HepG2 (cell line): ENCODE results near the gene NSL1. TPM values are rescaled to one million over a fixed set of nuclear protein-coding genes. Genes with fewer than 3 reads are reported as not detected.

Experiments used
- ATAC-seq: fragments of 200-7000 bp; cut with Tn5 transposase; 3 replicates; pipeline ENCODE4 v1.9.1; 2020; ENCODE audit warnings: mild to moderate bottlenecking, moderate library complexity
- BruUV-seq: library from RNA; stranded (reverse); fragments of 400-500 nt; replicated peaks from 2 replicates; lab custom pipeline; 2021; lab: Mats Ljungman, UMichigan
- CTCF ChIA-PET: fragments of 300-600 bp; formaldehyde crosslinking; extraction: SDS; loops from one replicate; lab custom pipeline; 2021; ENCODE audit warnings: low total read pairs, inconsistent platforms, low intra/inter-chr PET ratio; lab: Yijun Ruan, JAX
- POLR2A ChIA-PET: fragments of 350-600 bp; sonication (Branson Sonifier 250); formaldehyde crosslinking; loops from one replicate; lab custom pipeline; 2020; ENCODE audit warnings: antibody characterized with exemption, inconsistent platforms; lab: Yijun Ruan, JAX
- DNase-seq: peaks from one replicate; pipeline ENCODE4 v3.0.0-alpha.2; 2015; ENCODE audit warnings: low spot score
- FAIRE-seq: peaks from 3 replicates; lab custom pipeline; 2011; peaks lifted over from hg19 to GRCh38; lab: Jason Lieb, UNC
- H2AFZ ChIP-seq: one replicate; pipeline ENCODE4 v1.6.1; 2011; ENCODE audit warnings: low read length, inconsistent platforms
- H3K27ac ChIP-seq: fragments of 300-600 bp; 3 replicates; pipeline ENCODE4 v1.8.0; 2011; ENCODE audit warnings: mixed run types, mild to moderate bottlenecking, mixed read lengths, low read length, inconsistent platforms; ENCODE audit not compliant: insufficient read depth; ENCODE audit errors: extremely low read length
- H3K27me3 ChIP-seq, 2 experiments: fragments of 200-600 bp in 1 of 2; 2 replicates in 1 of 2; 3 replicates in 1 of 2; pipeline versions ENCODE4 v1.6.0 to v1.8.0; 2011; ENCODE audit warnings: low read length in 2 of 2, mild to moderate bottlenecking in 2 of 2, moderate library complexity in 2 of 2, inconsistent platforms in 1 of 2; ENCODE audit not compliant: insufficient read depth in 2 of 2, control insufficient read depth in 1 of 2
- H3K36me3 ChIP-seq, 2 experiments: fragments of 200-600 bp in 1 of 2; replicated peaks in 1 of 2; 2 replicates in 1 of 2; 3 replicates in 1 of 2; pipeline versions ENCODE4 v1.5.1 to v1.8.0; 2011; ENCODE audit warnings: low read length in 2 of 2, inconsistent platforms in 1 of 2; ENCODE audit not compliant: insufficient read depth in 2 of 2, control insufficient read depth in 1 of 2
- H3K4me1 ChIP-seq: 2 replicates; pipeline ENCODE4 v1.5.1; 2012; ENCODE audit warnings: low read length, inconsistent platforms; ENCODE audit not compliant: insufficient read depth
- H3K4me2 ChIP-seq: 2 replicates; pipeline ENCODE4 v1.6.0; 2011; ENCODE audit warnings: low read depth, low read length, inconsistent platforms
- H3K4me3 ChIP-seq, 3 experiments: fragments of 200-600 bp in 1 of 3; sonication (generic), shearing (Covaris generic) in 1 of 3; replicated peaks in 1 of 3; 2 replicates each; pipeline ENCODE4 v1.5.1; 2011 to 2016; ENCODE audit warnings: low read length in 3 of 3, inconsistent platforms in 2 of 3, low read depth in 2 of 3, mild to moderate bottlenecking in 2 of 3, control low read depth in 1 of 3, mixed read lengths in 1 of 3; ENCODE audit not compliant: insufficient read depth in 1 of 3
- H3K79me2 ChIP-seq: one replicate; pipeline ENCODE4 v1.6.1; 2011; ENCODE audit warnings: low read length, inconsistent platforms; ENCODE audit not compliant: insufficient read depth
- H3K9ac ChIP-seq: 2 replicates; pipeline ENCODE4 v1.6.0; 2011; ENCODE audit warnings: mild to moderate bottlenecking, low read depth, low read length, inconsistent platforms; ENCODE audit not compliant: insufficient read depth
- H3K9me3 ChIP-seq: 2 replicates; pipeline ENCODE4 v1.5.1; 2012; ENCODE audit warnings: mild to moderate bottlenecking, low read length
- H4K20me1 ChIP-seq: 2 replicates; pipeline ENCODE4 v1.6.0; 2011; ENCODE audit warnings: inconsistent platforms, mild to moderate bottlenecking, low read length, moderate library complexity; ENCODE audit not compliant: insufficient read depth
- ATF2 ChIP-seq: sonication (generic); formaldehyde crosslinking; IDR thresholded peaks from 2 replicates; pipeline ENCODE4 v1.4.0; 2020; ENCODE audit warnings: missing genetic modification reagents
- ATF7 ChIP-seq, 2 experiments: fragments of 450-650 bp in 1 of 2; sonication (generic) in 1 of 2; formaldehyde crosslinking in 1 of 2; IDR thresholded peaks; 2 replicates each; pipeline versions ENCODE4 v1.4.0 to v1.6.1; 2016 to 2020; ENCODE audit warnings: antibody characterized with exemption in 1 of 2, mild to moderate bottlenecking in 1 of 2, missing genetic modification reagents in 1 of 2
- DMAP1 ChIP-seq: IDR thresholded peaks from 2 replicates; pipeline ENCODE4 v1.6.1; 2016
- HNRNPL ChIP-seq: fragments of 200-400 bp; formaldehyde crosslinking; IDR thresholded peaks from 2 replicates; pipeline ENCODE4 v1.6.1; 2017; ENCODE audit warnings: mild to moderate bottlenecking, low read depth, low read length
- MAFF ChIP-seq: IDR thresholded peaks from 2 replicates; pipeline ENCODE4 v1.6.1; 2011; ENCODE audit warnings: low read depth, low read length, improper control_type of control experiment
- MAFK ChIP-seq, 2 experiments: IDR thresholded peaks in 1 of 2; conservative IDR thresholded peaks in 1 of 2; 2 replicates each; pipeline ENCODE4 v1.6.1; 2011; ENCODE audit warnings: improper control_type of control experiment in 2 of 2, low read length in 2 of 2
- MBNL3 ChIP-seq: fragments of 250-450 bp; sonication (Bioruptor Pico); conservative IDR thresholded peaks from 2 replicates; pipeline ENCODE4 v1.8.0; 2022; ENCODE audit warnings: mild to moderate bottlenecking, inconsistent platforms
- PITX1 ChIP-seq: sonication (generic); formaldehyde crosslinking; IDR thresholded peaks from 2 replicates; pipeline ENCODE4 v1.5.1; 2020; ENCODE audit warnings: mild to moderate bottlenecking, missing genetic modification reagents
- RBFOX2 ChIP-seq: fragments of 200-400 bp; formaldehyde crosslinking; IDR thresholded peaks from 2 replicates; pipeline ENCODE4 v1.6.1; 2017; ENCODE audit warnings: low read depth, mild to moderate bottlenecking, low read length
- RBM22 ChIP-seq: fragments of 200-400 bp; formaldehyde crosslinking; optimal IDR thresholded peaks from 2 replicates; pipeline ENCODE3; 2017; ENCODE audit warnings: mild to moderate bottlenecking, low read length, moderate library complexity
- SALL2 ChIP-seq: sonication (generic); formaldehyde crosslinking; IDR thresholded peaks from 2 replicates; pipeline ENCODE4 v1.8.1; 2023; ENCODE audit warnings: mild to moderate bottlenecking, missing genetic modification reagents, inconsistent platforms
- TEAD2 ChIP-seq: sonication (generic); formaldehyde crosslinking; IDR thresholded peaks from 2 replicates; pipeline ENCODE4 v1.9.0; 2021; ENCODE audit warnings: missing genetic modification reagents
- XRCC5 ChIP-seq: fragments of 200-400 bp; formaldehyde crosslinking; optimal IDR thresholded peaks from 2 replicates; pipeline ENCODE3; 2017; ENCODE audit warnings: mild to moderate bottlenecking, low read length
- ZFAT ChIP-seq: sonication (generic); formaldehyde crosslinking; conservative IDR thresholded peaks from 2 replicates; pipeline ENCODE4 v1.8.1; 2023; ENCODE audit warnings: missing genetic modification reagents, inconsistent platforms
- ZNF142 ChIP-seq: sonication (generic); formaldehyde crosslinking; IDR thresholded peaks from 2 replicates; pipeline ENCODE4 v1.4.0; 2020; ENCODE audit warnings: missing genetic modification reagents
- ZNF180 ChIP-seq: sonication (generic); formaldehyde crosslinking; IDR thresholded peaks from 2 replicates; pipeline ENCODE4 v1.4.0; 2020; ENCODE audit warnings: low read depth, missing genetic modification reagents, borderline replicate concordance
- ZNF441 ChIP-seq: sonication (generic); formaldehyde crosslinking; IDR thresholded peaks from 2 replicates; pipeline ENCODE4 v1.7.0; 2021; ENCODE audit warnings: missing genetic modification reagents, borderline replicate concordance
- in situ Hi-C: cut with HindIII; loops from 2 replicates; pipeline ENCODE4 v1.10.0; 2017; ENCODE audit warnings: low pct_unique_long_range_greater_than_20kb; ENCODE audit not compliant: extremely low pct_ligation_motif_present
- intact Hi-C: fragments of 100-400 bp; cut with micrococcal nuclease; formaldehyde crosslinking; loops from one replicate; pipeline ENCODE4 v1.10.0; 2022; ENCODE audit not compliant: unreplicated experiment
- polyA plus RNA-seq, 8 experiments: library from polyadenylated mRNA; depleted of rRNA in 3 of 8; stranded (reverse) in 7 of 8; unstranded in 1 of 8; fragments of >200 nt; fragmentation: Illumina TruSeq in 4 of 8; extraction: Trizol in 4 of 8; gene quantifications; 2 replicates each; pipeline versions ENCODE4 v1.2.1 to v1.2.3, GENCODE V29; 2011 to 2016; ENCODE audit warnings: low read depth in 4 of 8, missing spikeins in 1 of 8, mixed read lengths in 1 of 8; ENCODE audit not compliant: insufficient read depth in 1 of 8
- total RNA-seq, 5 experiments: library from RNA; depleted of rRNA; stranded (reverse); fragments of >200 nt; fragmentation: Illumina TruSeq; extraction: Trizol; gene quantifications; 2 replicates each; pipeline ENCODE4 v1.2.3, GENCODE V29; 2016; ENCODE audit warnings: low read depth in 1 of 5
- TF ChIP-seq, protein P1 (sequence below): sonication (generic); formaldehyde crosslinking; IDR thresholded peaks from 2 replicates; pipeline ENCODE4 v1.4.0; 2020; ENCODE audit warnings: mild to moderate bottlenecking, missing genetic modification reagents, borderline replicate concordance

NSL1 gene
- total and polyA plus RNA-seq, 2 of the 13 experiments (the other 11 are each of a cell fraction or from before 2014, with no cell fraction given), result 34.5 to 77.4 TPM

DNA sequence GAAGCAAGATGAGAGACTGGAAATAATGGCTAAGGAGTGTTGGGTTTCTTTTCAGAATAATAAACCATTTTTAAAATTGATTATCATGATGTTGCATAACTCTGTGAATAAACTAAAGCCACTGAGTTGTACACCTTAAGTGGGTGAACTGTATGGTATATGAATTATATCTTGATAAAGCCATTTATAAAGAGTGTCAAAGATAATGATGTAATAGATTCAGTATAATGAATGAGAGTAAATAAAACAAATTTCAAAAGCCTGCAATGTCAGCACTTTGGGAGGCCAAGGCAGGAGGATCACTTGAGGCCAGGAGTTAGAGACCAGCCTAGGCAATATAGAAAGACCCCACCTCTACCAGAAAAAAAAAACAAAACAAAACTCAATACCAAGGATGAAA is 16.3 kb downstream of the NSL1 start:
- Histone ChIP-seq H3K27ac (no peak overlapping the region), H3K27me3 (no peaks in the 10 kb centered on the region)
- in situ Hi-C loops, result no loop called here
- peak; percentile 42 to 64; a peak in 3 of 4 replicates for TF ChIP-seq MAFK (conservative IDR thresholded peaks at IDR 0.05 in 1 of 2, IDR thresholded peaks at IDR 0.05 in 1 of 2; ENCODE audit: low read length in 2 of 2)
- TF ChIP-seq ATF2 (CRISPR knock-in tag), result no peak
- TF ChIP-seq SALL2 (CRISPR knock-in tag), result no peak
- TF ChIP-seq PITX1 (CRISPR knock-in tag), result no peak
- TF ChIP-seq ZNF180 (CRISPR knock-in tag), result no peak
- no peak for TF ChIP-seq ZNF441
- TF ChIP-seq TEAD2 (CRISPR knock-in tag), result no peak
- TF ChIP-seq ZFAT (CRISPR knock-in tag), result no peak
- TF ChIP-seq DMAP1 (CRISPR knock-in tag), result no peak
- TF ChIP-seq XRCC5, result no peak
- TF ChIP-seq HNRNPL, result no peak
- no peak for TF ChIP-seq MBNL3 (CRISPR knock-in tag)
- 0 out of 2 replicates have a peak, but pooled peaks have one; percentile 34 for TF ChIP-seq MAFF
- TF ChIP-seq ATF7 (IDR thresholded peaks at IDR 0.05), result 0 out of 2 replicates have a peak, but pooled peaks have one; percentile 12
- no peak for TF ChIP-seq ATF7 (CRISPR knock-in tag; IDR thresholded peaks at IDR 0.05)
- no peak for TF ChIP-seq ZNF142 (CRISPR knock-in tag)
- TF ChIP-seq RBM22, result no peak
- no peak for TF ChIP-seq RBFOX2
- TF ChIP-seq, protein P1, sequence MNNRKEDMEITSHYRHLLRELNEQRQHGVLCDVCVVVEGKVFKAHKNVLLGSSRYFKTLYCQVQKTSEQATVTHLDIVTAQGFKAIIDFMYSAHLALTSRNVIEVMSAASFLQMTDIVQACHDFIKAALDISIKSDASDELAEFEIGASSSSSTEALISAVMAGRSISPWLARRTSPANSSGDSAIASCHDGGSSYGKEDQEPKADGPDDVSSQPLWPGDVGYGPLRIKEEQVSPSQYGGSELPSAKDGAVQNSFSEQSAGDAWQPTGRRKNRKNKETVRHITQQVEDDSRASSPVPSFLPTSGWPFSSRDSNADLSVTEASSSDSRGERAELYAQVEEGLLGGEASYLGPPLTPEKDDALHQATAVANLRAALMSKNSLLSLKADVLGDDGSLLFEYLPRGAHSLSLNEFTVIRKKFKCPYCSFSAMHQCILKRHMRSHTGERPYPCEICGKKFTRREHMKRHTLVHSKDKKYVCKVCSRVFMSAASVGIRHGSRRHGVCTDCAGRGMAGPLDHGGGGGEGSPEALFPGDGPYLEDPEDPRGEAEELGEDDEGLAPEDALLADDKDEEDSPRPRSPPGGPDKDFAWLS (CRISPR knock-in tag), result no peak

More for the DNA sequence above, 16.3 kb downstream of the NSL1 start:
- intact Hi-C loops, result no loop called here
- no peaks in the 10 kb centered on the region for H4K20me1 ChIP-seq
- no peak overlapping the region for H3K9ac ChIP-seq
- POLR2A ChIA-PET, result no interaction called here
- H3K4me2 ChIP-seq, result no peak overlapping the region
- H3K4me3 ChIP-seq, result no peak overlapping the region
- DNase-seq (no peak), FAIRE-seq (no peak), ATAC-seq (no peak)
- BruUV-seq, result no TSS peak
- H3K79me2 ChIP-seq, result peaks cover 17% of the 10 kb centered on the region
- peaks cover 5% of the 10 kb centered on the region; the same call in 1 of the 2 replicates for H3K9me3 ChIP-seq
- peaks cover 4 to 18% of the 10 kb centered on the region in 2 experiments for H3K36me3 ChIP-seq
- no peak overlapping the region for H2AFZ ChIP-seq
- CTCF ChIA-PET, result no interaction called here
- no peaks in the 10 kb centered on the region for H3K4me1 ChIP-seq
